ENCODE data around the gene SYNPO2.

GRCh38 chr4:119025420-119025819, 136.8 kb downstream of the SYNPO2 start:
- TF ChIP-seq CTCF (conservative IDR thresholded peaks at IDR 0.05; ENCODE audit: low read length) (no peak), EZH2phosphoT487 (IDR thresholded peaks at IDR 0.05; ENCODE audit: borderline replicate concordance) (no peak)

Data from Loucy (cell line).